Left lung (tissue), 10 donors: ENCODE data around the gene SND1. TPM values are rescaled to one million over a fixed set of nuclear protein-coding genes. Genes with fewer than 3 reads are reported as not detected.

Experiments used
- ATAC-seq: fragments of 200-7000 bp; cut with Tn5 transposase; one replicate; pipeline ENCODE4 v1.9.1; 2020; ENCODE audit warnings: moderate library complexity
- DNase-seq, 4 donors: peaks; one replicate each; pipeline ENCODE4 v3.0.0-alpha.2; 2013 to 2020
- H3K27ac ChIP-seq, 2 donors: fragments of 200-600 bp; sonication (generic) in 1 of 2; one replicate each; pipeline versions ENCODE4 v1.5.0 to v1.8.0; 2020 to 2021
- H3K27me3 ChIP-seq, 2 donors: fragments of 200-600 bp; sonication (generic) in 1 of 2; one replicate each; pipeline versions ENCODE4 v1.5.0 to v1.8.0; 2020 to 2021
- H3K36me3 ChIP-seq, 2 donors: fragments of 200-600 bp; sonication (generic) in 1 of 2; one replicate each; pipeline versions ENCODE4 v1.5.0 to v1.8.0; 2020 to 2021
- H3K4me1 ChIP-seq, 2 donors: fragments of 200-600 bp; one replicate each; pipeline ENCODE4 v1.8.0; 2021
- H3K4me3 ChIP-seq, 2 donors: fragments of 200-600 bp; sonication (generic) in 1 of 2; one replicate each; pipeline versions ENCODE4 v1.5.0 to v1.8.0; 2020 to 2021; ENCODE audit warnings: mild to moderate bottlenecking in 1 of 2
- H3K9me3 ChIP-seq, 2 donors: fragments of 200-600 bp; sonication (generic) in 1 of 2; one replicate each; pipeline versions ENCODE4 v1.5.0 to v1.8.0; 2020 to 2021
- CTCF ChIP-seq, 2 donors: fragments of 200-600 bp; sonication (generic) in 1 of 2; IDR thresholded peaks; one replicate each; pipeline versions ENCODE4 v1.5.0 to v1.8.0; 2021; ENCODE audit warnings: antibody characterized with exemption in 2 of 2
- intact Hi-C, 2 donors: fragments of 100-400 bp; cut with DNase I; formaldehyde crosslinking; loops; one replicate each; pipeline versions ENCODE4 v1.11.2 to v1.14.2; 2022
- polyA plus RNA-seq, 6 donors: library from polyadenylated mRNA; unstranded; fragments of 120-200 nt; gene quantifications; one replicate each; pipeline ENCODE4 v1.2.1, GENCODE V29; 2013; ENCODE audit not compliant: insufficient read length in 6 of 6
- total RNA-seq, 2 donors: library from RNA; stranded (reverse); fragmentation: NEBNext Ultra II Directional; extraction: Animal tissue kit (Norgen Biotek cat#: 25700); gene quantifications; one replicate each; pipeline ENCODE4 v1.2.1, GENCODE V29; 2021
- donor health status: DM: no; HTN: yes; CAD: no.
- donor health status: DM: no; HTN: no; CAD: no.

SND1 gene
- total and polyA plus RNA-seq, 8 donors = 141 to 229 (median 156) TPM

- ATAC-seq = no peak
- Histone ChIP-seq H3K27me3 (no peaks in the 10 kb centered on the region), H3K4me3 (no peak overlapping the region), H3K4me1 (peaks cover 0 to 17% of the 10 kb centered on the region in 2 donors), H3K9me3 (peaks cover 0 to 14% of the 10 kb centered on the region in 2 donors), H3K27ac (no peak overlapping the region), H3K36me3 (peaks cover 0 to 38% of the 10 kb centered on the region in 2 donors)
- no peak for TF ChIP-seq CTCF (IDR thresholded peaks at IDR 0.05)
- intact Hi-C loops = no loop called here
- no peak for DNase-seq
These were observed 23.7 kb downstream of the SND1 start for GRCh38 chr7:127675721-127676120.

DNA sequence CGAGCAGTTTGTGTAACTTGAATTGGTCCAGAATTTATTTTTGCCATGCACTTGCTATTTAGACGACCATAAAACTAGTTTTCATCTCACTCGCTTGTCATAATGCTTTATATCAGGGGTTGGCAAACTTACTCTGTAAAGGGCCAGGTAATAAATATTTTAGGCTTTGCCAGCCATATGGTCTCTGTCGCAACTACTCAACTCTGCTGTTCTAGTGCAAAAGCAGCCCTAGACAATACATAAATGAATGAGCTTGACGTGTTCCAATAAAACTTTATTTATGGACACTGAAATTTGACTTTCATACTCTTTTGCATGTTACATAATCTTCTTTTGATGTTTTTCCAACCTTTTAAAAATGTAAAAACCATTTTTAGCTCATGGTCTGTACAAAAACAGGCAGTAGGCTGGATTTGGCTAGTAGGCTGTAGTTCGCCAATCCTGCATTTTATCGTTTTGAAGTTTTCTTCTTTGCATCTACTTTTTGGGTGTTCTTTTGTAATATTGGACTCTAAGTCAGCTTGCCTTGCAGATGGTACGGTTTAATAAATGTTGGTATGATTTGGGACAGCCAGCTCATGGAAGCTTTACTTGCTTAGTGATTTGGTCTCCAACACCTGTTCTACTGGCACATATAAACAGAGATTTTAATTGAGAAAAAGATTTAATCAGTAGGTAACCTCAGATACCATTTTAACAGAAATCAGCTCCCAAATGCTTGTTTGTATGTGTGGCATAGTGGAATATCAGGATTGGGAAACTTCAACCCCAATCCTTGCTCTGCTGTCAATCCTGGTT lies 25.6 kb downstream of the SND1 start:
- peaks cover 0 to 17% of the 10 kb centered on the region in 2 donors for H3K4me1 ChIP-seq
- H3K27me3 ChIP-seq = no peaks in the 10 kb centered on the region
- H3K4me3 ChIP-seq = no peak overlapping the region
- peaks cover 0 to 16% of the 10 kb centered on the region in 2 donors for H3K9me3 ChIP-seq
- H3K27ac ChIP-seq = no peak overlapping the region
- H3K36me3 ChIP-seq = peaks cover 0 to 33% of the 10 kb centered on the region in 2 donors
- DNase-seq (no peak), ATAC-seq (no peak)
- no peak for TF ChIP-seq CTCF (IDR thresholded peaks at IDR 0.05)
- intact Hi-C loops = no loop called here

- H3K27ac ChIP-seq = no peak overlapping the region
- H3K4me1 ChIP-seq = peaks cover 0 to 19% of the 10 kb centered on the region in 2 donors
- no peak overlapping the region for H3K4me3 ChIP-seq
- H3K9me3 ChIP-seq = peaks cover 0 to 16% of the 10 kb centered on the region in 2 donors
- TF ChIP-seq CTCF (IDR thresholded peaks at IDR 0.05) = no peak
- ATAC-seq (no peak), DNase-seq (peak in 2 of 4 donors; percentile 11 to 41)
- H3K27me3 ChIP-seq = no peaks in the 10 kb centered on the region
- H3K36me3 ChIP-seq = peaks cover 0 to 33% of the 10 kb centered on the region in 2 donors
- intact Hi-C loops = no loop called here
These were observed 26.3 kb downstream of the SND1 start for GRCh38 chr7:127678337-127678736.

DNA sequence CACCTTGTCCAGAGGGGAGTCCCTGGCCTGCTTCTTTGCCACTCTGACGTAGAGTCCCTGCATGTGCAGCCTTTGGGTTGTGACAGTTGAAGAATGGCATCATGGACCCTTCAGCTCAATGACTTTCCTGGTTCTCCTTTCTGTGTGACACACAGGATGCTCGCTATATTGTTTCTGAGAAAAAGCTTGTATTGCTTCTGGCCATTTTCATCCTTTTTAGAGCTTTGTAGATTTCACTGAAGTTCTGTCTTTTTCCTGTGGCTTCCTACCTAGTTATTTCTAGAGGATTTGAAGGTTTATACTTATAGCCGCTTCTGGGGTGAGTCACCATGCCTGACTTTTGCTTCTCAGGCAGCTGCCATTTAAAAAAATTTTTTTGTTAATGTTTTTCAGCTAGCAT lies 27.0 kb downstream of the SND1 start:
- no peak overlapping the region for H3K27ac ChIP-seq
- DNase-seq (no peak), ATAC-seq (no peak)
- H3K27me3 ChIP-seq = no peaks in the 10 kb centered on the region
- H3K9me3 ChIP-seq = peaks cover 0 to 16% of the 10 kb centered on the region in 2 donors
- peaks cover 0 to 33% of the 10 kb centered on the region in 2 donors for H3K36me3 ChIP-seq
- intact Hi-C loops = no loop called here
- TF ChIP-seq CTCF (IDR thresholded peaks at IDR 0.05) = no peak
- no peak overlapping the region for H3K4me3 ChIP-seq
- peaks cover 5 to 19% of the 10 kb centered on the region in 2 donors for H3K4me1 ChIP-seq

DNA sequence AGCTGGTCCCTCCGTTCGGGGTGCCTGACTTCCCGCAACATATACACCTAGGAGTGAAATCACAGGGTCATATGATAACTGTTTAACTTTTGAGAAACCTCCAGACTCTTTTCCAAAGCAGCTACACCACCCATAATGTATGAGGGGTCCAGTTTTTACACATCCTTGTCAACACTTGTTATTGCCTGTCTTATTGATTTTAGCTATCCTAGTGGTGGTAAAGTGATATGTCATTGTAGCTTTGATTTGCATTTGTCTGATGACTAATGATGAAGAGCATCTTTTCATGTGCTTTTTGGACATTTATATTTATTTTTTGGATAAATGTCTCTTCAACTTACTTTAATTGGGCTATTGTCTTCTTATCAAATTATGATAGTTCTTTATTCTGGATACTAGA lies 29.0 kb downstream of the SND1 start:
- TF ChIP-seq CTCF (IDR thresholded peaks at IDR 0.05) = no peak

More for the DNA sequence above, 29.0 kb downstream of the SND1 start:
- Histone ChIP-seq H3K27ac (no peak overlapping the region), H3K4me3 (no peak overlapping the region), H3K4me1 (peaks cover 15 to 30% of the 10 kb centered on the region in 2 donors), H3K9me3 (peaks cover 0 to 16% of the 10 kb centered on the region in 2 donors), H3K27me3 (no peaks in the 10 kb centered on the region), H3K36me3 (peaks cover 0 to 38% of the 10 kb centered on the region in 2 donors)
- no peak for DNase-seq
- intact Hi-C loops = no loop called here
- ATAC-seq = no peak
